Stimulated activated CD4-positive, alpha-beta T cell treated with anti-CD3 and anti-CD28 coated beads, Interleukin-1b, Interleukin-23, amount 100 ng/mL, for 1 hour (primary cell): ENCODE data around the gene VSIR.

ENCODE experiments used
- DNase-seq, 2 donors: peaks; one replicate each; pipeline ENCODE4 v3.0.0-alpha.2; 2020; ENCODE audit warnings: low read depth in 2 of 2

VSIR gene

GRCh38 chr10:71747039-71747531, 26.2 kb downstream of the VSIR start:
- DNase-seq: no peak

GRCh38 chr10:71746344-71747037, 26.8 kb downstream of the VSIR start:
- no peak for DNase-seq

DNA sequence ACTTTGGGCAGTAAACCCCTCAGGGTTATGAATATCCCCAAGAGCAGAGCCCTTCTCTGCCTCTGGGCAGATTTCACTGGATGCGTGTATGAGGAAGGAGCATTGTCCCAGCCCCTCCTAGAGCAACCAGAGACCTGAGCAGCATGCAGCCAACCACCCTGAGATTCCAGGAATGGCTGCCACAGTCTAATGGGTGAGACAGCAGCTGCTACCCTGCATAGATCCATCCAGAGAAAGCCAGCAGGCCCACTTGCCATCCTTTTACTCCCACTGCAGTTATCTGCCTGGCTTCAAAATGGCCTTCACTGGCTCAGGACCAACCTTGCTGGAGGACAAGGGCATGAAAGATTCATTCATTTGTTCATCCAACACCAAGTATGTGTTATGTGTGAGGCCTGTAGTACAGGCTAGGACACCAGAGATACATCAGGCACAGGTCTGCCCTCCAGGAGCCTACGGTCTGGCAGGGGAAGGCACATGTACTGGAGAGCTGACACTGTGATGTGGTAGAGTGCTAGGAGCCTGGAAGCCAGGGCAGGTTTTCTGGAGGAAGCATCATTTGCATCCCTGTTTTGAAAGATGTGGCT, 27.6 kb downstream of the VSIR start:
- DNase-seq: no peak

- DNase-seq: no peak
Observed at GRCh38 chr10:71744897-71745663, 28.2 kb downstream of the VSIR start.

DNA sequence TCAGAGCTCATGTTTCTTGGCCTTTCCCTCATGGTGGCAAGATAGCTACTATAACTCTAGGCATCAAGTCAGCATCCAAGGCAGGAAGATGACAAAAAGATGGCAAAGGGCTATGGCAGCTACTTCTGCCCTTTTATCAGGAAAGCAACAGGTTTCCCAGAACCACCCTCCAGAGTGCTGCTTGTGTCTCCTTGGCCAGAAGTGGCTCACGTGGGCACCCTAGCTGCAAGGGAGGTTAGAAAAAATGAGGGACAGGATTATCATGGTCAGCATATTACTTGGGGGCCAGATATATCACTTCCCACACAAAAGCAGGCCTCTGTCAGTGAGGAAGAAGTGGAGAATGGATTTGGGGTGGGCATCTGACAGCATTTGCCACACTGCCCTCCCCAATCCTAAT, 29.5 kb downstream of the VSIR start:
- no peak for DNase-seq

DNA sequence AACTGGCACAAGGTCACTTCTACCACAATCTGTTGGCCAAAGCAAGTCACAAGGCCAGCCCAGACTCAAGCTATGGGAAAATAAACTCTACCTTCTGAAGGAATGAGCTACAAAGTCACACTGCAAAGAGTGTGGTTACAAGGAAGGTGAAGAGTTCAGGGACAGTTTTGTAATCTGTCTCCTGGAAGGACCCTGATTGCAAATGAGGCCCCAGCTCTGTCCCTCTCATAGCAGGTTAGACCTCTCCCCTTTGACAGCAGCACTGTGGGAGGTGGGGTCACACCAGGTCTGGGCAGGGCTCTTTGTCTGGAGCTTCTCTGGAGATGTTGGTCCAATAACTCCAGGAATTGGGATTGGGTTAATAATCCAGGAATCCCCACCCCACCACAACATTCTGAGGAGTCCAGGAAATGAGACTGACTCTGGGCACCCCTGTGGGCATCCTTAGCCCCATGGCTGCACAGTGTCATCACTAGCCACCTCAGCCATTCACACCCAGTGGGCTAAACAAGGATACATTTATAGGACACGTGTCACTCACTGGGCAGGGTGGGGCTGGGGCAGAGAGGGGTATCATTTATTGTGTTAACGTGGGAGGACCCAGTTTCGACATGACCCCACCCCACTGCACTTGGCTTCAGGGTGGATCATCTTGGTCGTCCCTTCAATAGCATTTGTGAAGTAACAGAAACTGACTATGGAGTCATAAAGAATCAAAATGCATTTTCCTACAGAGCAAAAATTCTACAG, 30.1 kb downstream of the VSIR start:
- DNase-seq: no peak

DNA sequence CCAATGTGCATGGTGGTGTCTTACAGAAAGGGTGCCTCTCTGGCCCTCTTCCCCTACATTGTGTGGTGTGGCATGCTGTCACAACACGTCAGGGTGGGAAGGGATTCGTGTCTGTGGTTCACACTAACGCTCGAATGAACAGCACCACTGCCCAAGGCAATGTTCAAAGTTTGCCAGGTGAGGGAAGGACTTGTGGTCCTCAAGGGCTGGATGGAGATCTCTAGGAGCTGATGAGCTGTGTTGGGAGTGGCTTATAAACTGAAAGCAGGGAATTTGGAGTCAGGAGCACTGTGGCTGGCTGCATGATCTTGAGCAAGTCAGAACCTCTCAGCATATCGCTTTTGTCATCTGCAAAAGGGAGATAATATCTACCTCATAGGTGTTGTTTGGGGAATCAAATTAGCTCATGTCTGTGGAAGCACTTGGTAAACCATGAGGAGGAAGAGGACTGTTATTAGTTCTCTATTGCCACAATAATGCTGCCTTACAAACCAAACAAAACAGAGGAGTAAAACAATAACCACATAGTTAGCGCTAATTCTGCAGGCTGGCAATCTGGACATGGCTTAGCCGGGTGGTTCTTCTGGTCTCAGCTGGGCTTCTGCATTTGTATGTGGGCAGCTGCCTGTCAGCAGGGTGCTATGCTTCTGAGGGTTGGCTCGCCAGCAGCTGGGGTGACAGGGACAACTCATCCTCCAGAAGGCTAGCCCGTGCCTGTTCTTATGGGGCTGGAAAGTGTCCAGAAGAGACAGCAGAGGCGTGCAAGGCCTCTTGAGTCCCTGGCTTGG, 30.8 kb downstream of the VSIR start:
- DNase-seq: no peak

GRCh38 chr10:71741671-71742070, 31.6 kb downstream of the VSIR start:
- DNase-seq: no peak

DNA sequence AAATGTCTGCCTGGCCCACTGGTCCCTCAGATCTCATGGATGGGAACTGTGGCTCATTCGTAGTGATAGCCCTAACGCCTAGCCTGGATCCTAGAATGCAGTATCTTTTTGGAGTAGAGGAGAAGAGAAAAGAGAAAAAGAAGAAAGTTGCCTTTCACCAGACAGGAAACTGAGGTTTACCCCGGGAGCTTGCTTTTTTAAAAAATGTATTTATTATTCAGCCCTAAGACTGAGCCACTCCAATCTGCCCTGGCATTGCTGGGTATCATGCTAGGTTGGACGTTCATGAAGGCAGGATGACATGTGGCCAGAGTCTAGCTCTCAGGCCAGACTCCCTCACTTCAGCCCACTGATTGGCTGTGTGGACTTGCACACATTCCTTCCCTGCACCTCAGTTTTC, 32.3 kb downstream of the VSIR start:
- no peak for DNase-seq

- no peak for DNase-seq
Observed at GRCh38 chr10:71740069-71740653, 33.2 kb downstream of the VSIR start.

- DNase-seq: no peak
Observed at GRCh38 chr10:71739358-71739900, 33.9 kb downstream of the VSIR start.

- no peak for DNase-seq
Observed at GRCh38 chr10:71737834-71738197, 35.5 kb downstream of the VSIR start.

DNA sequence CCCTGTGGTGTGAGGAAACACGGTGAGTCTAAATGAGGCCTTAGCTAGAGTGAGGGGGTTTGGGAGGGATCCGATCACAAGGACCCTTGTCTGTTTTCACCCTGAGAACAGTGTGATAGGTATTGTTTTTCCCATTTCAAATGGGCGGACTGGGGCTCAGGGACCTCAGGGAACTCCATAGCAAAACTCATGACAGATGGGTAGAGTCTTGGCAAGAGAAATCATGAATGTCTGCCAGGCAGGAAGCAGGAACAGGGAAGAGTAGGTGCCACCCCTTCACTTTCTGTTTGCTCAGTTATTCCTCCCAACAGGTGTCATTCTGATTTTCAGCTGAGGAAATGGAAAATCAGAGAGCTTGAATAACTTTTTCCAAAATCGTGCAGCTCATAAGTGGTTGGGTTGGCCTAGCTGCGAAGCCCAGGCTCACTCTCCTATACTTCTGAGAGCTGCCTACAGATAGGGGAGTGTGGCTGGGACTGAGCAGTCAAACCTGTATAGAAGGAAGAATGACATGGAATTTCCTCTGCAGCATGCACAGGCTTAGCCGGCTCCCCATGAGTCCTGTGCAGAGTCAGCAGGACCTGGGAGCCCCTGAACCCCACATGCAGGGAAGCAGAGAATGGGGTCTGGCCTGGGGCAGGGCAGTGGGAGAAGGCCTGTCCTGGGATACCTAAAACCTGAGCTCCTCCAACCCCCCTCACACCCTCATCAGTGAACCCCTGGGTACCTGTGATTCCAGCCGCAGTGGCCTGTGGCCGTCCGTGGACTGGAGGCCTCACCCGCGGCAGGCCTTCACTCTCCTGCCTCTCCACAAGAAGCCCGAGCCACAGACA, 36.1 kb downstream of the VSIR start:
- DNase-seq: no peak

- no peak for DNase-seq
Observed at GRCh38 chr10:71736570-71736952, 36.8 kb downstream of the VSIR start.

GRCh38 chr10:71735709-71736569, 37.4 kb downstream of the VSIR start:
- DNase-seq: no peak

DNA sequence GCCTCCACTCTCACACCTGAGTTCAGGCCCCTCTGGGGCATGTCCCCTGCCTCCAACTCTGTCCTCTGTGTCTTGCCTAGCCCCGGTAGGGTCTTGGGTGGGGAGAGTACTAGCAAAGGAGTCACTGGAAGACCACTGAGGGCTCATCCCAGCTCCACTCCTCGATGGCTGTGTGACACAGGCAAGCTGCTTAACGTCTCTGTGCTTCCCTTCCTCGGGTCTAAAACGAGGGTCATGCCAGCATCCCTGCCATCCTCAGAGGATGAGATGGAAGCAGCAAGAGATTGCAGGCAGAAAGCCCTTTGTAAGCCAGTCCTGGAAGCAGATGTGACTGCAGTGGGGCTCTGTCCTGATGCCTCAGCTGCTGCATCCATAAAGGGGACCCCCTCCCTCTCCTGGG, 38.5 kb downstream of the VSIR start:
- DNase-seq: no peak

- DNase-seq: no peak
Observed at GRCh38 chr10:71731791-71732190, 41.5 kb downstream of the VSIR start.

DNA sequence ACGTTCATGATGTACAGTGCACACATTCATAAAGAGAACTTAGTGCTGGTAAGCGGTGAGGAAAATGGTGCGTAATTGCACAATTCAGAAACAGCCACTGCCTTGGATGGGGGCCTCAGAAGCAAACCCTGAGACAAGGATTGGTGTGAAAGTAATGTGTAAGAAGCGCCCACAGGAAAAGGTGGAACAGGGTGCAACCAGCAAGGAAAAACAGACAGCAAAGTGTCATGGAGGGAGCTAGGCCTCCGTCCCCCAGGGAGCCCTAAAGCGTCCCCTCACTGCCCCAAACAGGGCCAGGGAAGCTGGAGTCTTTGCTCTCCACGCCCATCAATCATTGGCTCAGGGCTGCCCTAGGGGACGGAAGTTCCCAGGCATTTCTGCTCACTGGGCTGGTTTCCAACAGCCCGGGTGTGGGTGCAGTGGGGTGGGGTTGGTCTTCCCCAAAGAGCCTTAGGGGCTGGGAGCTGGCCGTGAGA, 44.1 kb downstream of the VSIR start:
- DNase-seq: no peak
